ENCODE results near the gene GADD45G.

Gene GADD45G

DNA sequence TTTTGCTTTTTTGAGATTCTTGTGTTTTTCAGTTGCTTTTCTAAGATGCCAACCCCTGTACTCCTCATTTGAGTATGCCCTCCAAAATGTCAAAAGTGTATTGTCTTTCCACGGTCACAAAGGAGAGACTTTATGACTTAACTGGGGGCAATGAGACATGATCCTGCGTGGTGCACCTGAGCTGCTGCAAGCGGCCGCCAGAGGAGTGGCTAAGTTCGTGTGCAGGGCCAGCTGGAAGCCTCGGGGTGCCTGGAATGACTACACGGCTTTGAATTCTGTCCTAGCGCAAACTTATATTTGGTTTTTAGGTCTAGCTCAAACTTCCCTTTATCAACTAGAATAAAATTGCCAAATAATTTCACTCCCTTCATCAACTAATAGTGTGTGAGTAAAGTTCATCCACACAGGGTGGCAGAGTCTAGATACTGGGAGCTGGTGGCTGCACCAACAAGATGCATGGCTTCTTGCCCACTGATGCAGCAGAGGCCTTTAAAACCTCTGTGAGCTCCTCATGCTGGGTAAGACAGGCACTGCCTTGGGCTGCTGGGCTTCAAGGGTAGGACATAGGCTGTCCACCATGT, 4.7 kb downstream of the GADD45G start:
- H3K27me3 ChIP-seq (ENCODE audit: insufficient read depth, low read depth, severe bottlenecking) = no peaks in the 10 kb centered on the region
- H3K9me3 ChIP-seq (ENCODE audit: severe bottlenecking) = peaks cover 4% of the 10 kb centered on the region
- no peak overlapping the region for H3K4me3 ChIP-seq (ENCODE audit: low read depth, low read length)
- no peak overlapping the region for H3K27ac ChIP-seq
- TF ChIP-seq, protein P1, sequence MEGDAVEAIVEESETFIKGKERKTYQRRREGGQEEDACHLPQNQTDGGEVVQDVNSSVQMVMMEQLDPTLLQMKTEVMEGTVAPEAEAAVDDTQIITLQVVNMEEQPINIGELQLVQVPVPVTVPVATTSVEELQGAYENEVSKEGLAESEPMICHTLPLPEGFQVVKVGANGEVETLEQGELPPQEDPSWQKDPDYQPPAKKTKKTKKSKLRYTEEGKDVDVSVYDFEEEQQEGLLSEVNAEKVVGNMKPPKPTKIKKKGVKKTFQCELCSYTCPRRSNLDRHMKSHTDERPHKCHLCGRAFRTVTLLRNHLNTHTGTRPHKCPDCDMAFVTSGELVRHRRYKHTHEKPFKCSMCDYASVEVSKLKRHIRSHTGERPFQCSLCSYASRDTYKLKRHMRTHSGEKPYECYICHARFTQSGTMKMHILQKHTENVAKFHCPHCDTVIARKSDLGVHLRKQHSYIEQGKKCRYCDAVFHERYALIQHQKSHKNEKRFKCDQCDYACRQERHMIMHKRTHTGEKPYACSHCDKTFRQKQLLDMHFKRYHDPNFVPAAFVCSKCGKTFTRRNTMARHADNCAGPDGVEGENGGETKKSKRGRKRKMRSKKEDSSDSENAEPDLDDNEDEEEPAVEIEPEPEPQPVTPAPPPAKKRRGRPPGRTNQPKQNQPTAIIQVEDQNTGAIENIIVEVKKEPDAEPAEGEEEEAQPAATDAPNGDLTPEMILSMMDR (IDR thresholded peaks at IDR 0.05; ENCODE audit: low read depth, low read length) = no peak
- DNase-seq = no peak
- H3K36me3 ChIP-seq = peaks cover 30% of the 10 kb centered on the region

DNA sequence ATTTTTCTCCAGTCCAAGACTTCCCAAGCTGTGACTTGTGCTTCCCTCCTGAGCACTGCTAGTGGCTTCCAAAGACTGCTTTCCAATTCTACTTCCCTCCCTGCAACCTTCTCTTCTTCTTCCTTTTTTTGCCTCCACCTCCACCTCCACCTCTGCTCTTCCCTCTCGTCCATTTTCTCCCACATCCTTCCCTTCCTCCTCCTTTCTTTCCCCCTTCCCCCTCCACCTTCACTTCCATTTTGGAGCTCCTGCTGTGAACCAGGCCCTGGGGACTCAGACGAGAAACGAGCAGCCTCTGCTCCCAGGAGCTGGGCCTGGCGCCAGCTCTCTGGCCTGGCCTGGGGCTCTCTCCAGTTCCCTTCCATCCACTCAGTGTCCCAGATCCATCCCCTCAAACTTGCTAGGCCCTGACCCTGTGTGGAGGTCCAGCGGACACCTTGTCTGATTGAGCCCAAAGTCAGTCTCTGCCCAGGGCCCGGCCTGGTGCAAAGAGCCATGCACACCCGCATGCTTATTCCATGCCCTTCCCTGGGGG, 5.6 kb downstream of the GADD45G start:
- no peak for DNase-seq
- Histone ChIP-seq H3K27ac (no peak overlapping the region), H3K9me3 (ENCODE audit: severe bottlenecking) (peaks cover 4% of the 10 kb centered on the region), H3K36me3 (peaks cover 24% of the 10 kb centered on the region), H3K4me3 (ENCODE audit: low read depth, low read length) (no peak overlapping the region), H3K27me3 (ENCODE audit: insufficient read depth, low read depth, severe bottlenecking) (no peaks in the 10 kb centered on the region)
- TF ChIP-seq, protein P1 (IDR thresholded peaks at IDR 0.05; ENCODE audit: low read depth, low read length) = no peak

DNA sequence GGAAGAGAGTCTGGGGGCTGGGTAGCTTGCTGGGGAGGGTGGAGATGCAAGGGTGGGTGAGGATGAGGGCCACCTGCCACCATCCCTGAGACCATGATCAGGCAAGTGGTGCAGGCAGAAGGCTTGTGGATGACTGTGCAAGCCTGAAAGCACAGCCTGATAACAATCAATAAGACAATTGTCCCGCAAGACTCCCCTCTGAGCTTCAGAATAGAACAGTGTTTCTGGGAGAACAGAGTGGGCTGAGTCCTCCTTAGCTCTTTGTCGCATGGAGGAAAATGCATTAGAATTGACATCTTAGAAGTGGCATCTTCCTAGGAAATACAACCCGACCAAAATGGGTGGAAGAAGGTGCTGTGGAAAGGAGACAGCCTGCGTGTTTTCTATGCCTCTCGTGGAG, 6.6 kb downstream of the GADD45G start:
- H3K9me3 ChIP-seq (ENCODE audit: severe bottlenecking) = peaks cover 4% of the 10 kb centered on the region
- DNase-seq = no peak
- H3K27me3 ChIP-seq (ENCODE audit: insufficient read depth, low read depth, severe bottlenecking) = no peaks in the 10 kb centered on the region
- TF ChIP-seq, protein P1 (IDR thresholded peaks at IDR 0.05; ENCODE audit: low read depth, low read length) = no peak
- H3K36me3 ChIP-seq = peaks cover 15% of the 10 kb centered on the region
- H3K4me3 ChIP-seq (ENCODE audit: low read depth, low read length) = no peak overlapping the region
- no peak overlapping the region for H3K27ac ChIP-seq

DNA sequence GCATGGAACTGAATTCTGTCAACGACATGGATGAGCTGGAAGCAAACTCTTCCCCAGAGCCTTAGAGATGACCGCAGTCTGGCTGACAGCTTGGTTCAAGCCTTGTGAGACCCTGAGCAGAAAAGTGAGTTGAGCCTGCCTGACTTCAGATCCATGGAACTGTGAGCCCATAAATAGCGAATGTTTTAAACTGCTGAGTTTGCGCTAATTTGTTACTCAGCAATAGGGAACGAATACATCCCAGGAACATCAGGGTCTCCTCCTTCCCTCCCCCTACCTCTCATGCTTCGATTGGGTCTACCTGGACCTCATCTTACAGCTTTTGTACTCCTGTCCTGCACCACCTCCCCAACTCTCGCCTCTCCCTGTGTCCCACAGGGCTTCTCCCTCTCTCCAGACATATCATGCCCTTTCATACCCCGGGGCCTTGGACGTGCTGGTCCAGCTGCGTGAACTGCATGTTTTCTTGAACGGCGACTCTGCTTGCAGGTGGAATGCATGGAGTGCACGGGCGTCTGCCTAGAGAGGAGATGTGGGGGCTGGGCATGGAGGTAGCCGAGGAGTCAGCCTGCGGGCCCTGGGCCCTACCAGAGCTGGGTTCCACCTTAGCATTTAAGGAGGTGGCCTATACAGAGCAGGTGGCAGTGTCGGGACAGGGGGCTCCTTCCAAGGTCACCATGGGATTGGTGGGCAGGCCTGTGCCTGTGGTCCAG, 7.9 kb downstream of the GADD45G start:
- Histone ChIP-seq H3K9me3 (ENCODE audit: severe bottlenecking) (peaks cover 4% of the 10 kb centered on the region), H3K36me3 (peaks cover 2% of the 10 kb centered on the region), H3K4me3 (ENCODE audit: low read depth, low read length) (no peak overlapping the region), H3K27me3 (ENCODE audit: insufficient read depth, low read depth, severe bottlenecking) (no peaks in the 10 kb centered on the region), H3K27ac (no peak overlapping the region)
- no peak for DNase-seq
- TF ChIP-seq, protein P1 (IDR thresholded peaks at IDR 0.05; ENCODE audit: low read depth, low read length) = no peak

DNA sequence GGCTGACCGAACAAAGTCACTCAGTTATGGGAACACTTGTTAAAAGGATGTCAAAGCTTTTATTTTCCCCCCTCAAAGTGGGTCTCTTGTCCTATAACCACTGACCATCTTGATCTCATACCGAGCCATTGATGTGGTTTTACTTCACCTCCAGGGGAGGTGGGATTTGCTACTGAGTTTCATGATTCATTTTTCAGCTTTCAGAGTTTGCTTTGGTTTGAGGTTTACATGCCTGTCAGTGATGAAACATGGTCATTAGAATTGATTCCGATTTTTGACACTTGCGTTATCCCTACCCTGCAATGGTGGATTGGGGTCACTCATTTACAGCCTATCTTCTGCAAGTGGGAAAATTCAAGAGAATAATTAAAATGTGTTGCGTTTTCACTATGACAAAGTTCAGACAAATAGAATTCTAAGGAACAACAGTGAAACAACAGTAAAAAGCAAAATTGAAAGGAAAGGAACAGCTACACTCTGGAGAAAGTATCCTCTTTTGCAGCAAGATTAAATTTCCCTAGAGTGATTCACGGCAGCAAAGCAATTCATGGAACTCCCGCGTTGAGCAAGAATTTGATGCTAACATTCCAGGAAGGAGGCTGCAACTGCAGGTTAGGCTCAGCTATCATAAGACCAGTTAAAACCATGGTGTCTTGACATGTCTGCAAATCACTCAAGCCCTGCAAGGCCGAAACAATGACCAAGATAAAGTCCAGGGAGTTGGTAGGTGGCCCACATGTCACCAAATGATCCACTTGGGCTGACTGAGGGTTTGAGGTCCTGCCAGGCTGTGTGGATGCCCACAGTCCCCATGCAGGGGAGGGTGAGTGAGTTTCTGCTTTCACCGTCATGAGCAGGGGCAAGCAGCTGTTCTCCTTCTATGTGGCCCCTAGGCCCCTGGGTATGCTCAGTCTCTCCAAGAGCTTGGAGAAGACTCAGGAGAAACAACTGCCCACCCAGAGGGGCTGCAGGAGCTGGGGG, 9.4 kb downstream of the GADD45G start:
- no peak overlapping the region for H3K4me3 ChIP-seq (ENCODE audit: low read depth, low read length)
- peaks cover 4% of the 10 kb centered on the region for H3K9me3 ChIP-seq (ENCODE audit: severe bottlenecking)
- no peaks in the 10 kb centered on the region for H3K27me3 ChIP-seq (ENCODE audit: insufficient read depth, low read depth, severe bottlenecking)
- no peaks in the 10 kb centered on the region for H3K36me3 ChIP-seq
- TF ChIP-seq, protein P1 (IDR thresholded peaks at IDR 0.05; ENCODE audit: low read depth, low read length) = no peak
- H3K27ac ChIP-seq = no peak overlapping the region
- no peak for DNase-seq

All from WERI-Rb-1 (cell line).